Uterus (tissue), 2 donors: Measurements from ENCODE around the gene OR2A25.

Source experiments
- POLR2A ChIP-seq, 2 donors: fragments of 450-650 bp; IDR thresholded peaks; one replicate each; pipeline ENCODE4 v1.6.1; 2016; ENCODE audit warnings: antibody characterized with exemption in 2 of 2, mild to moderate bottlenecking in 1 of 2, moderate library complexity in 1 of 2
- TF ChIP-seq, protein P1 (sequence below), 4 experiments: fragments of 200-600 bp in 2 of 4; fragments of 450-650 bp in 2 of 4; sonication (generic) in 2 of 4; IDR thresholded peaks; one replicate each; pipeline ENCODE4 v1.5.1; 2016 to 2019; ENCODE audit warnings: antibody characterized with exemption in 4 of 4, mild to moderate bottlenecking in 2 of 4, moderate library complexity in 1 of 4

DNA sequence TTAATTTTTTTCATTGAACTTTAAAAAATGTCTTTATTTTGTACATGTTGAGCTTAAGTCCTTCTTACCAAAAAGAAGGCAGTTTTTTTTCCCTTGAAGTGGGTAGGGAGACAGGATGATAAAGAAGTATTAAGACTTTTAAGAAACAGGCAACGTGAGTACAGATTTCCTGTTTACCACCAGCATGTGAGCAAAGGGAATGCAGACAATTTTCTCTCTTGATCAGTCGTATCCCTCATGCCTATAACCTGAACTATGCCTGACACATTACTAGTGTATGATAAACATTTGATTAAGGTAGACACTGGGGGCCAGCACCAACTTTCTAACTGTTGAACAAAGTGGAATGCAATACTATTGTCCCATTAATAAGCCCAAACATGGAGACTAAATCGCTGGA is 31.0 kb downstream of the OR2A25 start:
- TF ChIP-seq, protein P1, sequence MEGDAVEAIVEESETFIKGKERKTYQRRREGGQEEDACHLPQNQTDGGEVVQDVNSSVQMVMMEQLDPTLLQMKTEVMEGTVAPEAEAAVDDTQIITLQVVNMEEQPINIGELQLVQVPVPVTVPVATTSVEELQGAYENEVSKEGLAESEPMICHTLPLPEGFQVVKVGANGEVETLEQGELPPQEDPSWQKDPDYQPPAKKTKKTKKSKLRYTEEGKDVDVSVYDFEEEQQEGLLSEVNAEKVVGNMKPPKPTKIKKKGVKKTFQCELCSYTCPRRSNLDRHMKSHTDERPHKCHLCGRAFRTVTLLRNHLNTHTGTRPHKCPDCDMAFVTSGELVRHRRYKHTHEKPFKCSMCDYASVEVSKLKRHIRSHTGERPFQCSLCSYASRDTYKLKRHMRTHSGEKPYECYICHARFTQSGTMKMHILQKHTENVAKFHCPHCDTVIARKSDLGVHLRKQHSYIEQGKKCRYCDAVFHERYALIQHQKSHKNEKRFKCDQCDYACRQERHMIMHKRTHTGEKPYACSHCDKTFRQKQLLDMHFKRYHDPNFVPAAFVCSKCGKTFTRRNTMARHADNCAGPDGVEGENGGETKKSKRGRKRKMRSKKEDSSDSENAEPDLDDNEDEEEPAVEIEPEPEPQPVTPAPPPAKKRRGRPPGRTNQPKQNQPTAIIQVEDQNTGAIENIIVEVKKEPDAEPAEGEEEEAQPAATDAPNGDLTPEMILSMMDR (IDR thresholded peaks at IDR 0.05) = no peak
- TF ChIP-seq POLR2A (IDR thresholded peaks at IDR 0.05) = no peak
